Coronary artery (tissue), 2 donors: ENCODE results near the gene QRFP.
A peak's percentile ranks its signal among the peaks of the same experiment; 100 is the strongest.

Experiments used
- DNase-seq: peaks from one replicate; pipeline ENCODE4 v3.0.0-alpha.2; 2017; ENCODE audit warnings: low spot score
- H3K27ac ChIP-seq, 2 donors: fragments of 200-600 bp; sonication (generic); one replicate each; pipeline ENCODE4 v1.5.1; 2016 to 2019
- H3K4me3 ChIP-seq: fragments of 200-600 bp; sonication (generic); 2 replicates; pipeline ENCODE4 v1.5.1; 2016; ENCODE audit warnings: mild to moderate bottlenecking, moderate library complexity
- TF ChIP-seq, protein P1 (sequence below): fragments of 200-600 bp; sonication (generic); IDR thresholded peaks from one replicate; pipeline ENCODE4 v1.5.1; 2019; ENCODE audit warnings: antibody characterized with exemption

The QRFP gene

DNA sequence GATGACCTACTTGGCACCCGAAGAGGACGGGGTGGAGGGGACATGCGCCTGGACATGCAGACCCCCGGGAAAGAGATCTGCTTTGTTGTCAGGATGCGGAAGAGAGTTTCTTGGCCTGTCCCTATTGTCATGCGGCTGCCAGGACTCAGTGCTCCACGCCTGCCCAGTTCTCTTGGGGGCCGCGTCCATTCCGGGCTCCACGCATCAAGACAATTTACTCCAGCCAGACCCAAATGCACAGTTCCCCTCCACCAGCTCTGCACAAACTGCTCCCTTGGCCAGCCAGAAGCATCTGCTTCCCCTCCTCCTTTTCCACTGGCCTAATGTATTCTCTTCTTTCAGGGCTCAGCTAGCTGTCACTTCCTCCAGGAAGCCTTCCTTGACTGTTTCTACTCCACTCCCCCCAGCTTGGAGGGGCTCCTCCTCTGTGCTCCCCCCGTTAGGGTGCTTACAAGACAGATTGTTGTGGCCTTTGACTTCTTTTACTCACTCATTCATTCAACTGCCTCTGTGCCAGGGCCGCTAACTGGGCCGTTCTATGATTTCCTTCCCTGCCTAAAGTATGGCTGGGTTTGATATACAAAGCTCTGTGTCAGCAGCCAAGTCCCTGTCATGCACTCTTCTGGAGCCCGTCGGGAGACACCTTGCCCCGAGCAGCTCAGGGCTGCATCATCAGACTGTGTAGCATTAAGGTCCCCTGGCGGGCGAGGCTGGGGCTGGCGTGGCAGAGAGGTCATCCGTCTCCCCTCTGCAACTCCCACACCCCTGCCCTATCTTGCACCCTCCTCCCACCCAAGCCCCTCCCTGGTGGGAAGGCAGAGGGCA is 35.9 kb upstream of the QRFP start:
- Histone ChIP-seq H3K4me3 (peak overlapping the region; percentile 34), H3K27ac (no peak overlapping the region)
- TF ChIP-seq, protein P1, sequence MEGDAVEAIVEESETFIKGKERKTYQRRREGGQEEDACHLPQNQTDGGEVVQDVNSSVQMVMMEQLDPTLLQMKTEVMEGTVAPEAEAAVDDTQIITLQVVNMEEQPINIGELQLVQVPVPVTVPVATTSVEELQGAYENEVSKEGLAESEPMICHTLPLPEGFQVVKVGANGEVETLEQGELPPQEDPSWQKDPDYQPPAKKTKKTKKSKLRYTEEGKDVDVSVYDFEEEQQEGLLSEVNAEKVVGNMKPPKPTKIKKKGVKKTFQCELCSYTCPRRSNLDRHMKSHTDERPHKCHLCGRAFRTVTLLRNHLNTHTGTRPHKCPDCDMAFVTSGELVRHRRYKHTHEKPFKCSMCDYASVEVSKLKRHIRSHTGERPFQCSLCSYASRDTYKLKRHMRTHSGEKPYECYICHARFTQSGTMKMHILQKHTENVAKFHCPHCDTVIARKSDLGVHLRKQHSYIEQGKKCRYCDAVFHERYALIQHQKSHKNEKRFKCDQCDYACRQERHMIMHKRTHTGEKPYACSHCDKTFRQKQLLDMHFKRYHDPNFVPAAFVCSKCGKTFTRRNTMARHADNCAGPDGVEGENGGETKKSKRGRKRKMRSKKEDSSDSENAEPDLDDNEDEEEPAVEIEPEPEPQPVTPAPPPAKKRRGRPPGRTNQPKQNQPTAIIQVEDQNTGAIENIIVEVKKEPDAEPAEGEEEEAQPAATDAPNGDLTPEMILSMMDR, result no peak
- DNase-seq, result no peak

DNA sequence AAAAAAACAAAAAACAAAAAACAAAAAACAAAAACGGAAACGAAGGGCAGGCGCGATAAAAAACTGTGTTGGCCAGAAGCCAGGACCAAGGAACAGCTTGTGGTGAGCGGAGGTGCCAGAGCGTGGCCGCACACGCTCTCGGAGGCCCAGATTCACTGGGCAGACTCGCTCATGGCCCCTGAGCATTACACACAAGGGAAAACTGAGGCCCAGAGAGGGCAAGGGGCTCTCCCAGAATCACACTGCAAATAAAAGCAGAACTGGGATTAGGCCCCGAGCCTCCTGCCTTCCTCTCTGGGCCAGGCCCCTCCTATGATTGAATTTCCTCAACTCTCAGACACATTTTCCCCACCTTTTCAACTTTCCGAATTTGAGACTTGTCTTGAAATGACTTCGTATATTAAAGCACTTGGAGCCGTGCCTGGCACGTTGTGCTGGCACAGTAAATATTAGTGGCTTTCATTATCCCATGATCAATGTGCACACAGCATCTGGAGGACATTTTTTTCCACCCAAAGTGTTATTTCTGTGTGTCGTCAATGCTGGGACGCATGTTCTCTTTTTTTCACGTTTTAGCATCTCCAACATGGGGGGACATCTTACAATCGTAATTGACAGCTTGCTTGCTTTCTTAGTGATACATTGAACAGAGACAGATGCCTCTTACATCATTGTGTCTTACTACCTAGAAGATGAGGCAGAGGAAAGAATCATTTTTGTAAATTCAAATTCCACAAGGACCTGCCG is 35.1 kb upstream of the QRFP start:
- Histone ChIP-seq H3K27ac (no peak overlapping the region), H3K4me3 (no peak overlapping the region)
- TF ChIP-seq, protein P1, result no peak
- no peak for DNase-seq

DNA sequence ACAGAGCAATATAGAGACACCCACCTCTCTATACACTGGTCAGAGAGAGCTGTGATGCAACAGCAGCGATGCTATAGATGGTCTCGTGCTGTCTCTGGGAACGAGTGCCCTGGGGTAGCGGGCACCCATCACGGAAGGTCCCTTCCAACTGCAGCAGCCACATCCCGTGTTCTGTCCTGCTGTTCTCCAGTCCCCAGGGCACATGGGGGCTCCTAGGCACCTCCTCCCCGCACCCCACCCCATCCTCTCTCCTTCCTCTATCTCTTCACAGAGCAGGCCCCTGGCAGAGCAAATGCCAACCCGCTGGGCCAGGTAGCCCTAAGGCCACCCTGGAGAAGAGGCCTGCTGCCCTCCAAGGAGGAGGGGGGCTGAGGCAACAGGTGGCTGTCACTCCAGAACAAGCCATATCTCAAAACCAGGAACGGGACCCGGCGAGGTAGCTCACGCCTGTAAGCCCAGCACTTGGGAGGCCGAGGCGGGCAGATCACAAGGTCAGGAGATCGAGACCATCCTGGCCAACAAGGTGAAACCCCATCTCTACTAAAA is 34.3 kb upstream of the QRFP start:
- Histone ChIP-seq H3K4me3 (no peak overlapping the region), H3K27ac (no peak overlapping the region)
- TF ChIP-seq, protein P1, result no peak
- no peak for DNase-seq

DNA sequence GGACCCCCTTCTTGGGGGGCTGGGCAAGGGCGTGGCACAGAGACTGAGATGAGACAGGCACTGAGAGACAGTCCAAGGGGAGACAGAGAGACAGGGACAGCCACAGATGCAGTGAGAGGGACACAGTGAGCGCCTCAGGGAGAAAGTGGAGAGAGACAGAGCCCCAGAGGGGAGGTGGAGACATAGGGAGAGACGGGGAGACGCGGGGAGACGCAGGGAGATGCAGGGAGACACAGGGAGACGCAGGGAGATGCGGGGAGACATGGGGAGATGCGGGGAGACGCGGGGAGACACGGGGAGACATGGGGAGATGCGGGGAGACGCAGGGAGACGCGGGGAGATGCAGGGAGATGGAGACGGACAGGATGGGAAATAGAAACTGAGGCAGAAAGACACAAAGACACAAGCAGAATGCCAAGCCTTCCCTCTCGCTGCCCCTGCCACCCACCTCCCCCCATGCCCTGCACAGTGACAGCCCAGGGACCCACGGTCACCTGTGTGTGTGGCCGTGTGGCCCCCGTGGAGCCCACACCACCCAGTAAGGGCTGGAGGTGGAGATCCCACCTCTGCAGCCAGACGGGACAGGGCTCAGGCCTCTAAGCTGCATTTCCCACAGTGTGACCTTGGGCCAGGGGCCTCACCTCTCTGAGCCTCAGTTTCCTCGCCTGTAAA is 33.7 kb upstream of the QRFP start:
- H3K27ac ChIP-seq, result no peak overlapping the region
- TF ChIP-seq, protein P1, result no peak
- no peak overlapping the region for H3K4me3 ChIP-seq
- no peak for DNase-seq

DNA sequence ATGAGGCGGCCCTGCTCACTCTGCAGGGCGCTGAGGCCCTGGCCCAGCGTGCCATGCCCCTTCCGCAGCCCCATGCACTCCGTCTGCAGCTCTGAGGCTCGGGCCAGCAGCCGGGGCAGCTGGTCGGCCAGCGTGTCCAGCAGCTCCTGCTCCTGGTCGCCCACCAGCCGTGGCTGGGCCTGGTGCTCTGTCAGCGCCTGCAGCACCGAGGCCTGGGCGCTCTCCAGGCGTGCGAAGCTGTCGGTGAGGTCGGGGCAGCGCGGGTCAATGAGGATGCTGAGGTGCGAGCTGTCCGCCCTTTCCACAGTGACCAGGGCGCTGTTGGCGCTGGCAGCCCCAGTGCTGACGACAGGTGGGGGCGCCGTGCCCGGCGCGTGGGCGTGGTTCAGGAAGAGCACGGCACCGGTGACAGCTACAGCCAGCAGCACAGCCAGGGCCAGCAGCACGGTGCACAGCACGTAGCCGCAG is 33.0 kb upstream of the QRFP start:
- H3K4me3 ChIP-seq, result no peak overlapping the region
- TF ChIP-seq, protein P1, result no peak
- no peak for DNase-seq
- no peak overlapping the region for H3K27ac ChIP-seq

DNA sequence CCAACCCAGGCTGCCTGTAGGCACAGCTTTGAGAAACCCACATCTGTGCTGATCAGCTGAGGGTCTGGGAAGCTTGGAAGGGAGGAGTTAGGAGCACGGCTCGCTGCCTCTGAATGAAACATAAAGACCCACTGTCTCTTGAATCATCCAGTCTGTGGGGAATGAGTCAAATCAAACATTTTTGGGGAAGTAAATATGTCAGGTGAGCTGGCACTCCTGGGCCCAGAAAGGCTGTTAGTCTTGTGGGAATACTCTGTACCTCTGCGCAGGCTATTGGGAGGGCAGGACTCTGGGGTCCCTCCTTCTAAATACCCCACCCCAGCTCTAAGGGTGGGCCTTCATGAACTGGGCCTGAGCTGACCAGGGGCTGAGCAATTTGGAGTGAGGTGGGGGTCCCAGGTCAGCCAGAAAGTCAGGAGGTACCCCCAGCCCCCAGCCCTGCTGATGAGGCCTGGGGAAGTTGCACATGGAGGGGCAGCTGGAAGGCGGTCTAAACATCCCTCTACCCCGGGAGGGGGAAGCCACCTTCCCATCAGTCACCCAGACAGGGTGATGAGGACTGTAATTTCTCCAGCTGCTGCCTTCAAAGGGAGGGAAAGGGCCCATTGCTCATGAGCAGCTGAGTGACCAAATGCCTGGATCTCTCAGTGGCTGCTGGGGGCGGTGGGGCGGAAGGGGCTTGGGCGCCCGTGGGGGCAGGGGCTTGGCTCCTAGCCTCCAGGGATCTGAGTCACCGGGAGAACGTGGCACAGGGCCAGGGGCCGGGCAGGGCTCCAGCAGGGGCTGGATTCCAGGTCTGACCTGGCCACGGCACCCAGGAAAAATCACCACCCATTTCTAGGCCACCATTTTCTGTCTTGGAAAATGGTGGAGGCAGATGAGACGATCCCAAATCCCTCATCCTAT is 31.6 kb upstream of the QRFP start:
- H3K27ac ChIP-seq, result no peak overlapping the region
- no peak overlapping the region for H3K4me3 ChIP-seq
- TF ChIP-seq, protein P1, result no peak
- DNase-seq, result no peak
